ENCODE measurements around the gene FRG2.
"Not testable (repeated sequence)": the region's sequence is repeated elsewhere in the genome, so short reads cannot be mapped to it uniquely, and the experiment has no call there.

DNA sequence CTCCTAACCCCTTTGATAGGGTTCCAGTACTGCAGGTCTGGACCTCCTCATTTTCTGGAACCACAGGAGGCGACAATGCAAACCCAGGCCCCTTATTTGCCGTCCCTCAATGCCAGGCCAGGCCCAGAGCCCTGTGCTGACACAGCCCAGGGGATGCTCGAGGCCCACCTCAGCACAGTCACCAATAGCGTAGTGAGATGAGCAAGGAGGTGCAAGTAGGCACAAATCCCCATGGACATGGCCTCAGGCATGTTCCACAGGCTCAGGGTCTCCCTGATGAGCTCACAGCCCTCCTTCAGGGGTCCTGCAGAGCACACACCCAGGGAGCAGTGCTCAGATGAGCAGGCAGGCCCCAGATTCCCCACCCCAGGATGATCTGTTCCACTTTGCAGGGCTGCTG lies 31.9 kb upstream of the FRG2 start:
- TF ChIP-seq, protein P1, sequence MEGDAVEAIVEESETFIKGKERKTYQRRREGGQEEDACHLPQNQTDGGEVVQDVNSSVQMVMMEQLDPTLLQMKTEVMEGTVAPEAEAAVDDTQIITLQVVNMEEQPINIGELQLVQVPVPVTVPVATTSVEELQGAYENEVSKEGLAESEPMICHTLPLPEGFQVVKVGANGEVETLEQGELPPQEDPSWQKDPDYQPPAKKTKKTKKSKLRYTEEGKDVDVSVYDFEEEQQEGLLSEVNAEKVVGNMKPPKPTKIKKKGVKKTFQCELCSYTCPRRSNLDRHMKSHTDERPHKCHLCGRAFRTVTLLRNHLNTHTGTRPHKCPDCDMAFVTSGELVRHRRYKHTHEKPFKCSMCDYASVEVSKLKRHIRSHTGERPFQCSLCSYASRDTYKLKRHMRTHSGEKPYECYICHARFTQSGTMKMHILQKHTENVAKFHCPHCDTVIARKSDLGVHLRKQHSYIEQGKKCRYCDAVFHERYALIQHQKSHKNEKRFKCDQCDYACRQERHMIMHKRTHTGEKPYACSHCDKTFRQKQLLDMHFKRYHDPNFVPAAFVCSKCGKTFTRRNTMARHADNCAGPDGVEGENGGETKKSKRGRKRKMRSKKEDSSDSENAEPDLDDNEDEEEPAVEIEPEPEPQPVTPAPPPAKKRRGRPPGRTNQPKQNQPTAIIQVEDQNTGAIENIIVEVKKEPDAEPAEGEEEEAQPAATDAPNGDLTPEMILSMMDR (IDR thresholded peaks at IDR 0.05) = not testable (repeated sequence)
- not testable (repeated sequence) for TF ChIP-seq ZFX (IDR thresholded peaks at IDR 0.05; ENCODE audit: borderline replicate concordance)
